Measurements from ENCODE around the gene FXYD4.

FXYD4 gene

GRCh38 chr10:43396928-43397624 lies 25.6 kb downstream of the FXYD4 start:
- DNase-seq = peak; percentile 71

GRCh38 chr10:43398939-43399319 lies 27.5 kb downstream of the FXYD4 start:
- DNase-seq = no peak

GRCh38 chr10:43399320-43400310 lies 28.2 kb downstream of the FXYD4 start:
- DNase-seq = no peak

- DNase-seq = no peak
Measured at GRCh38 chr10:43401627-43402026, 30.2 kb downstream of the FXYD4 start.

GRCh38 chr10:43402176-43402575 lies 30.7 kb downstream of the FXYD4 start:
- DNase-seq = no peak

GRCh38 chr10:43402880-43403452 lies 31.5 kb downstream of the FXYD4 start:
- DNase-seq = no peak

DNA sequence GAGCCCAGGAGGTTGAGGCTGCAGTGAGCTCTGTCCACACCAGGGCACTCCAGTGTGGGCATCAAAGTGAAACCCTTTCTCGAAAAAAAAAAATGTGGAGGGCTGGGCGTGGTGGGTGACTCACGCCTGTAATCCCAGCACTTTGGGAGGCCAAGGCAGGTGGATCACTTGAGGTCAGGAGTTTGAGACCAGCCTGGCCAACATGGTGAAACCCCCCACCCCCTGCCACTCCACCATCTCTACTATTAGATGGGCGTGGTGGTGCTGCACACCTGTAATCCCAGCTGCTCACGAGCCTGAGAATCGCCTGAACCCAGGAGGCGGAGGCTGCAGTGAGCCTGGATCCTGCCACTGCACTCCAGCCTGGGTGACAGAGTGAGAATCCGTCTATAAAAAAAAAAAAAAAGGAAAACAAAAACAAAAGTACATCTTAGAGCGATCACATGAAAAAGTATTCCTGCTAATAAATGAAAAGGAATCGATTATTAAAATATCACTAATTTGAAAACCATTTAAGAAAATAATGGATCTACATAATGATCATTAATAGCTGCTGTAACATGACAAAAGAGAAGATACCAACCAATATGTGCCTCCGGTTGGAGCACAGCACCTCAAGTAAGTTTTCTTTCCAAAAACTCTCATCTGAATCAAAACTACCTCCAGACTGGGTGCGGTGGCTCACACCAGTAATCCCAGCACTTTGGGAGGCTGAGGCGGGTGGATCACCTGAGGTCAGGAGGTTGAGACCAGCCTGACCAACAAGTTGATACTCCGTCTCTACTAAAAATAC lies 32.7 kb downstream of the FXYD4 start:
- no peak for DNase-seq

- DNase-seq = no peak
Measured at GRCh38 chr10:43404704-43405084, 33.3 kb downstream of the FXYD4 start.

DNA sequence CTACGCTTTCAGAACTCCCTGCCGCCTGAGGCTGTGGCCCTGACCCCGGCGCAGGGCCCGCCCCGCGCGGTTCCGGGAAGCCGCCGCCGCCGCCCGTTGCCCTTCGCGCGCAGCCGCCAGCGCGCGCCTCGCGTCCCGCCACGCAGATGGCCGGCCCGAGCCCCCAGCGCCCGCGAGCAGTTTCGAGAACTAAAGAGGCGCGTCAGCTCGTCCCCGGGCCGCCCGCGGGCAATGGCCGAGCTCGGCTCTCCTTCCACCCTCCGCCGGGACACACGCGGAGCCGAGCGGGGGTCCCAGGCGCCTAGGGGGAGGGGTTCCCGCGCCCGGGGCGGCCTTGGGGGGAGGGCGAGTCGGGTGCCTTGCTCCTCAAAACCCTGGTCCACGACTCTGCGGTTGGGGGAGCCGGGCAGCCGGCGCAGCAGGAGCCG lies 35.7 kb downstream of the FXYD4 start:
- DNase-seq = no peak

DNA sequence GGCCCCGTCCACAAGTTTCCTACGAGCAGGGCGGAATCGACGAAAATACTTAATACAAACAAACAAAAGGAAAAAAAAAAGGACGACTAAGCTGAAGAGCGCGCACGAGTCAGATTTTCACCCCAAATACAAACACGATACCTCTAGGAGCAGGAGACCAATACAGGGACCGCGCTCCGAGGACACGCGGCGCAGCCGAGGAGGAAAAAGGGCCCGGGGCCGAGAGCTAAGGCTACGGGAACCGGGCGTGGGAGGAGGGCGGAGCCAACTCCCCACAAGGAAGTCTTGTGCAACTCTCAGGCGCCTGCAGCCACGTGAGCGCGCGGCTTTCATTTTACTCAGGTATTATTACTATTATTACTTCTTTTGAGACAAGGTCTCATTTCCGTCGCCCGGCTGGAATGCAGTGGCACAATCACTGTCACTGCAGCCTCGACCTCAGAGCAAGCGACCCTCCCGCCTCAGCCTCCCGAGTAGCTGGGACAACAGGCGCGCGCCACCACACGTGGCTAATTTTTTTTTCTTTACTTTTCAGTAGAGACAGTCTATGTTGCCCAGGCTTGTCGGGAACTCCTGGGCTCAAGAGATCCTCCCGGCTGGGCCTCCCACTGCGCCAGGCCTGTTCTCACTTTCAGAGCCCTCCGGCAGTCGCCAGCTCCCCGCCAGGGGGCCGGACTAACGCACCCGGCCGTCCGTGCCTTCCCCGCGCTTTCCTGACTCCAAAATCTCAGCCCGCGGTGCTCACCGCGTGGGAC lies 36.3 kb downstream of the FXYD4 start:
- DNase-seq = peak; percentile 30

DNA sequence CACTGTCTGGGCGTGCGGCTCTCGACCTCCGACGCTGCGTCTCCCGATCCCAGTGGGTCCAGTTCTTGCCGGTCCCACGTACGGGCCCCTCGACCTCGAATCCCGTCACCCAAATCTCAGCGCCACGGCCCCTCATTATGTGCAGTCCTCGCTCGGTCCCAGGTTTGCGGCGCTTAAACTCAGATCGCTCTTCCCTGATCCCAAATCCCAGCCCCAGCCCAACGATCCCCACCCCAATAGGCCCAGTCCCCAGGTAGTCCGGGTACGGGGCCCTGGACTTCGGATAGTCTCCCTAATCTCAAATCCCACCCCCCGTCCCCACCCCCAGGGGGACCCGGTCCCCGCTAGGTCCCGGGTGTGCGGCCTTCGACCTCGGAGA lies 36.9 kb downstream of the FXYD4 start:
- no peak for DNase-seq

- peak; percentile 92 for DNase-seq
Measured at GRCh38 chr10:43408710-43409384, 37.4 kb downstream of the FXYD4 start, which contains the start of gene HNRNPF. TSS of gene HNRNPF (minus strand) at chr10:43409186. CDS start at chr10:43387884, 21,302 bp downstream.

- no peak for DNase-seq
Measured at GRCh38 chr10:43409385-43410109, 38.1 kb downstream of the FXYD4 start.

DNA sequence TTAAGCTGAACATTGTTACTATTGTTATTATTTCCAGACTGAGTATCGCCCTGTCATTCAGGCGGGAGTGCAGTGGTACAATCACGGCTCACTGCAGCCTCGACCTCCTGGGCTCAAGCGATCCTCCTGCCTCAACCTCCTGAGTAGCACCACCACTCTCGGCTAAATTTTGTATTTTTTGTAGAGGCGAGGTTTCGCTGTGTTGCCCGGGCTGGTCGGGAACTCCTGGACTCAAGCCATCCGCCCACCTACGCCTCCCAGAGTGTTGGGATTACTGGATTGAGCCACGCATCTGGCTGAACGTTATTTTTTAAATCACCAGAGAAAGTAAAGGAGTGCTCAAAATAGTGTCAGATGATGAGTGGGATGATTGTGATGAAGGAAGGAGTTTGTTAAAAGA lies 38.9 kb downstream of the FXYD4 start:
- DNase-seq = no peak

- no peak for DNase-seq
Measured at GRCh38 chr10:43411536-43411935, 40.1 kb downstream of the FXYD4 start.

- no peak for DNase-seq
Measured at GRCh38 chr10:43415544-43415943, 44.1 kb downstream of the FXYD4 start.

DNA sequence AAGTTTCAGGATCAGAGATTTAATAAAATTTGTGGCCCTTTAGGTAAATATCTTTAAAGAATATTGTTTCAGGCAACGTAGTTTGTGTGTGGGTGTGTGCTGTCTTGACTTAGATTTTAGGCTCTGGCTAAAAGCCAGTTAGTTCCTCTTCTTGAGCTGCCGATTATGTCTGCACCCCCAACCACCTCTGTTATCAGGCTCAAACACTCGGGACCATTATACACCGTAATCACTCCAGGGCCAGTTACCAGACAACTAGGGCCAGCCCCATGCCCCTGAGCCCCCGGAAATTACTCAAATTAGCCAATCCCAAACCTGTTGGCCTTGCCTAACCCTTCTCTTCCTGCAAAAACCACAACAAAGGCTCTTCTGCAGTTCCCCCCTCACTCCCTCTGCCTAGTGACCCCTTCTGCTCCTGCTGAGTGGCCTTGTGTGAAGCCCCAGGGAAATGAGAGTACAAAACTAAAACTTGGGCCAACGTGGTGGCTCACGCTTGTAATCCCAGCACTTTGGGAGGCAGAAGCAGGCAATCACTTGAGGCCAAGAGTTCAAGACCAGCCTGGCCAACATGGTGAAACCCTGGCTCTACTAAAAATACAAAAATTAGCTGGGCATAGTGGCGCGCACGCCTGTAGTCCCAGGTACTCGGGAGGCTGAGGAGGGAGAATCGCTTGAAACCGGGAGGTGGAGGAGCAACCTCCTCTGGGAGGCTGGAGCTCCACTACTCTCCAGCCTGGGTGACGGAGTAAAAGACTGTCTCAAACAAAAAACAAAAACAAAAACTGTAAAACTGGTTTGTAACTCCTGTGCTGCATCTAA lies 46.7 kb downstream of the FXYD4 start:
- DNase-seq = peak; percentile 10

- no peak for DNase-seq
Measured at GRCh38 chr10:43419997-43420368, 48.5 kb downstream of the FXYD4 start.

DNA sequence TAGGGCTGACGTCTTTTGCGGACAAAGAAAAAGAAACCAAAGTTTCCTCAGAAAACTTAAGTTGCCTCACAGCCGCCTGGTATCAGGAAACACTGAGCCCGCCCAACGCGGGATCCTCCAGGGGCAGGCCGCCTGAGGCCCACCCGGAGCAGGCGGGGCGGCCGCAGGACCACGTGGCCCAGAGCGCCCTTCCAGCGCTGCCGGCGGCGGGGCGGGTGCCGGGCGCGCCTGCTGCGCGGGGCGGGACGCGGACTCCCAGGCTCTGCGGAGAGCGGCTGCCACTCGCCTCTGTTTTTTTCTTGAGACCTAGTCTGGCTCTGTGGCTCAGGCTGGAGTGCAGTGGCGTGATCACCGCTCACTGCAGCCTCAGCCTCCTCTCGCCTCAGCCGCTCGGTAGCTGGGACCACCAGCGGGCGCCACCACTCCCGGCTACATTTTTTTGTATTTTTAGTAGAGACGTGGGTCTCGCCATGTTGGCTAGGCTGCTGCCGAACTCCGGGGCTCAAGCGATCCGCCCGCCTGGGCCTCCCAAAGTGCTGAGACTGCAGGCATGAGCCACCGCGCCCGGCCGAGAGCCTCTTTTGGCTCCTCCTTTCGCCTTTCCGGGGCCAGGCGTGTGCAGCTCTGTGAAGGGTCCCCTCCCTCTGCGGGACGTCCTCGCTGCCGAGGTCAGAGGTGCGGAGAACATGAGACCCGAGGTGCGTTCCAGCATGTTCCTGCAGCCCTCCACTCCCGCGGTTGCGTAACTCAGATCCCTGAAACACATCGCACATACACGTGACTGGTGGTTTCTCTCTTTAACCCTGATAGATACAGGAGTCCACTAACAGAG lies 49.1 kb downstream of the FXYD4 start:
- DNase-seq = peak; percentile 32
